ENCODE results near the gene GALNT13.

The GALNT13 gene

DNA sequence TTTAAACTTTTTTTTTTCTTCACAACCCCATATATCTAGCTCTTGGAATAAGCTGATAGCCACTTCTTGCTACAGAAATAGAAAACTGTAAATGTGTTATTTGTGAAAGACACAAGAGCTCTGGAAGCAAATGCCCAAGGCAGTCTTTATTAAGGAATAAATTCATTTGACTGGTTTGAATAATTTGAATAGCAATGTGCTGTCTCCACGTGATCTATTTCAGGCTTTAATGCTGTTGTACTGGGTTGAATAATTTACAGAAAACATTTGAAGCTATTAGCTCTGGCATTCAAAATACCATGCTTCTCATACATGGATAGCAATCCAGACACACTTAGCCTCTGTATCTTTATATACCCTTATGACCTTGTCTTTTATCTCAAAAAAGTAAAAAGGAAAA, 460.1 kb downstream of the GALNT13 start:
- TF ChIP-seq JUND (IDR thresholded peaks at IDR 0.05; ENCODE audit: low read depth), result no peak
- in situ Hi-C loops (cut with HindIII; ENCODE audit: low pct_unique_long_range_greater_than_20kb, low sequenced_read_pairs), result no loop called here
- no peak for DNase-seq (ENCODE audit: low read depth in 1 of 2, low spot score in 1 of 2)

DNA sequence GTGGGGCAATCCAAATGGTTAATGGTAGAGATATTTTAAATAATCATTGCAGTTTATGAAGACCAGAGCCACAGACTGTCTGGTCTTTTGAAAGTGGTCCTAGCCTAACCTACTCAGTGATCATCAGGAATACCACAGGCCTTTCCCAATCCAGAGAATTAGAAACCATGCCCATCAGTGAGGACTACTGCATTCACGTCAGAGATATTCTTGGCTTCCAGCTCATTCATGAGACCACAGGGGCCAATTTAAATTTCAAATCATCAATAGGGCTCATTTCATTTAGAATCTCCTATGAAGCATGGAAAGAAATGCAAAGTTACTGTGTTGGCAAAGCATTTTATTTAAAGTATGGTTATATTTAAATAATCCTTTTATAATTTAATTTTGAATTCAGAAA, 464.5 kb downstream of the GALNT13 start:
- TF ChIP-seq JUND (IDR thresholded peaks at IDR 0.05; ENCODE audit: low read depth), result no peak
- in situ Hi-C loops (cut with HindIII; ENCODE audit: low pct_unique_long_range_greater_than_20kb, low sequenced_read_pairs), result no loop called here
- DNase-seq (ENCODE audit: low read depth in 1 of 2, low spot score in 1 of 2), result no peak

DNA sequence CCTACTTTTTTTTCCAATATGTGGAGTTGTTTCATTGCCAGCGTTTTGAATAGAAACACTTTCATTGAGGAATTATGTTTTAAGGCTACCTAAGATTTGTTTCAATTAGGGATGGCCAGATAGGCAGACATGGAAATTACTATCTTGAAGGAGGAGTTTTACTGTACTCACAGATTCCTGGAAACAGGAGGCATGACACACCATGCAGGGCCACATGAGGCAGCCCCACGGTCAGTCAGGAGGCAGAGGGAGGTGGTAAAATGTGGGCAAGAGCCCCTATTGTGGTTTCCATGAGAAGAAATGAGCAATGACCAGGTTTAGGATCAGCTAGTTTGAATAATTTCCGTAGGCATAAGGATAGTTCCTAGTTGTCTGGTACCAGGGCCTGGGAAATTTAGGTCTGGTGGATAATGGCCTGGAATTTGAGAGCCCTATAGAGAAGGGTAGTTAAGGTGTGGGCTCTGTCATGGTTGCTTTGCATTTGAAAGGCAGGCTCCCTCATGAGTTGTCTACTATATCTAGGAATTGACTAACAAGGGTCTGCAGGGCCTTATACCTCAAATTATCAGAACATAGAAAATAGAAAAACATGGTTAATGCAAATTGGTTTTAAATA, 466.7 kb downstream of the GALNT13 start:
- no peak for DNase-seq (ENCODE audit: low read depth in 1 of 2, low spot score in 1 of 2)
- in situ Hi-C loops (cut with HindIII; ENCODE audit: low pct_unique_long_range_greater_than_20kb, low sequenced_read_pairs), result no loop called here
- no peak for TF ChIP-seq JUND (IDR thresholded peaks at IDR 0.05; ENCODE audit: low read depth)

DNA sequence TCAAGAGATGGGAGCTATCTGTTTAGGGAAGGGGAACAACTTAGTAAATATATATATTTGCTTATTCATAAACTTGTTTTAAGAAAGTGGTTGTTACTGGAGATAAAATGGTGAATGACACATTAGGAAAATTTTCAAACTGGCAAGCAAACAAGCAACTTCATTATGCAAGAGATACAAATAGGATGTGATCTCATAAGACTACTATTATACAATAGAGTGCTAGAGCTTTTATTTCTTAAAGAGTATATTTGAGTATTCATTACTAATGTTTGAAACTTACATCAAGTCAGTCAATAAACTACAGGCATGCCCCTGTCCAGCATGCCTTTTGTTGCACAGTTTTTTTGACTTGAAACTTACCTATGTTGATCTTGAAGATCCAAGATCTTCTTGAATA, 471.6 kb downstream of the GALNT13 start:
- no peak for TF ChIP-seq JUND (IDR thresholded peaks at IDR 0.05; ENCODE audit: low read depth)
- in situ Hi-C loops (cut with HindIII; ENCODE audit: low pct_unique_long_range_greater_than_20kb, low sequenced_read_pairs), result no loop called here
- DNase-seq (ENCODE audit: low read depth in 1 of 2, low spot score in 1 of 2), result no peak

DNA sequence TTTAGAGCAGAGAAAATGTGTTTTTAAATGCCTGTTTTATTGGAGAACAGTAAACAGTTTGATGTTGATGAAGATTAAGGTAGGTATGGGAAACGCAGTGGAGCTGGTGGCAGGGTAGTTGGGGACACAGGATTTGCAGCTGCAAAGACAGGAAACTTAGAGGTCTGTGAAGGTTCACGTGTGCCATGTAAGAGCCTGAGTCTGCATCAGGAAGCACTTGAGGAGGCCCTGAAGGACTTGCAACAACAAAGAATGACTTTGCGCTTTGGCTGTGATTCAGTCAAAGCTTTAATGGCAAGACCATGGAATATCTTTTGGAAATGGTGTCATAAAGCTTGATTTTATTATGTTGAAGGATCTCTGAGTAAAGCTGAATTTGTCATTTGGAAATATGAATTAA, 479.2 kb downstream of the GALNT13 start:
- TF ChIP-seq JUND (IDR thresholded peaks at IDR 0.05; ENCODE audit: low read depth), result no peak
- DNase-seq (ENCODE audit: low read depth in 1 of 2, low spot score in 1 of 2), result no peak
- in situ Hi-C loops (cut with HindIII; ENCODE audit: low pct_unique_long_range_greater_than_20kb, low sequenced_read_pairs), result no loop called here

DNA sequence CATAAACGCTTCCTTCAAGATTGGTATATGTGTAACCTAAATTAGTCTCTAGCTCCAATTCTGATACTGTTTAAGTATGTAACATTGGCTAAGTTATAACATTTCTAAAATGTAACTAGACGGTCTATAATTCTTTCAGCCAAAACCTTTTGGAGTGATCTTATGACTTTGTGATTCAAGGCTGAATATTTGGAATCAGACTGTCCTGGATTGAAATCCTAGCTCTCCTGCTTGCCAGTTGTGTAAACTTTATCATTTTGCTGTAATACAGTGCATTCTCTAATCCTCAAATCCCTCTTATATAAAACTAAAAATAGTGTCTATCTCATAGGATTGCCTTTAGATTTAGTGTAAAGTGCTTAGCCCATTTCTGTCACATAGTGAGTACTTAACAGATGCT, 489.6 kb downstream of the GALNT13 start:
- no peak for TF ChIP-seq JUND (IDR thresholded peaks at IDR 0.05; ENCODE audit: low read depth)
- in situ Hi-C loops (cut with HindIII; ENCODE audit: low pct_unique_long_range_greater_than_20kb, low sequenced_read_pairs), result no loop called here
- DNase-seq (ENCODE audit: low read depth in 1 of 2, low spot score in 1 of 2), result no peak

DNA sequence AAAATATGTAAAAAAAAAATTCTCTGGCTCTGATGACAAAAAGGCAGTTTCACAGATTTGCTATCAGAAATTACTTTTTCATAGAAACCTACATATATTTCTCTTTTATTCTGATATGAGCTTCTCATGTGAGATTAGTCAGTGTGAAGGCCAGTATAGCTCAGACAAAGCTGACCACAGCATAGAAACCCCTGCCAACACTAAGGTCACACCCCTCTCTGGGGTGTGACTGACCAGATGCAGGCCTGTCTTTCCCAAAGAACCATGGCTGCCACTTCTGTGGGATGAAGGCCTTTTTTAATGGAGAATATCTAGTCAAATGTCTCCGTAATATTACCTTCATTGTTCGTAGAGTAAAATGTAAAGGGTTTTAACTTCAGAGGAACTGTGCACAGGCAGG, 496.4 kb downstream of the GALNT13 start:
- in situ Hi-C loops (cut with HindIII; ENCODE audit: low pct_unique_long_range_greater_than_20kb, low sequenced_read_pairs), result no loop called here
- TF ChIP-seq JUND (IDR thresholded peaks at IDR 0.05; ENCODE audit: low read depth), result no peak
- no peak for DNase-seq (ENCODE audit: low read depth in 1 of 2, low spot score in 1 of 2)

DNA sequence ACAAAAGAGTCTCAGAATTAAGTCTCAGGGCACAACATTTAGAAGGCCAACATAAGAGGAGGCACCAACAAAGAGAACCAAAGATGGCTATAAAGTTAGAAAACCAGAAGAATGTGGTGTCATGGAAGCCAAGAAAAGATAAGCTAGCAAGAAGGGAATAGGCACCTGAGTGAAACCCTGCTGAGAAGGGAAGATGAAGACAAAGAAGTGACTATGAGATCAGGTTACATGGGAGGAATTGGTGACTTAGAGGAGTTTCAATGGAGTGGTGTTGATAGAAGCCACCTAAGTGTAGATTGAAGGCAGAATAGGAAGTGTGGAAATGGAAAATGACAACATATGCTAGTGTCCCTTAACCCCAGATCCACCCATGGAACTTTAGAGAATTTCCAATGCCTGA, 499.2 kb downstream of the GALNT13 start:
- no peak for TF ChIP-seq JUND (IDR thresholded peaks at IDR 0.05; ENCODE audit: low read depth)
- in situ Hi-C loops (cut with HindIII; ENCODE audit: low pct_unique_long_range_greater_than_20kb, low sequenced_read_pairs), result no loop called here
- DNase-seq (ENCODE audit: low read depth in 1 of 2, low spot score in 1 of 2), result no peak

DNA sequence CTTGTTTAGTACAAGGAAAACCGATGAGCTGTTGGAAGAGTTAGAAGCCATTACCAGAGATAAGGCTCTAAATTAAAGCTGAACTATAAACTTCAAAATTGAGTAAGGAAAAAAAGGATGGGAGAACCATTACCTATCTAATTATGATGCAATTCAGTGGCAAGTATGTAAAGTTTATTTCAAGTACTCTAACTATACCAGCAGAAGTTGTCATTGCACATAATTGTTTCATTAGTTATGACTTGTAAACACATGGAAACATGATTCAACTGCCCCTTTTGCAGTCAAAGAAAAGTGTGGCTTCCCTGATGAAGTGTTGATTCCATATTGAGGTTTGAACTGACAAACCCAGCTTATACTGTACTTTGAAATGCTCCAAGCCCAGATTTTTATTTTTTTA, 502.7 kb downstream of the GALNT13 start:
- TF ChIP-seq JUND (IDR thresholded peaks at IDR 0.05; ENCODE audit: low read depth), result no peak
- no peak for DNase-seq (ENCODE audit: low read depth in 1 of 2, low spot score in 1 of 2)
- in situ Hi-C loops (cut with HindIII; ENCODE audit: low pct_unique_long_range_greater_than_20kb, low sequenced_read_pairs), result no loop called here

DNA sequence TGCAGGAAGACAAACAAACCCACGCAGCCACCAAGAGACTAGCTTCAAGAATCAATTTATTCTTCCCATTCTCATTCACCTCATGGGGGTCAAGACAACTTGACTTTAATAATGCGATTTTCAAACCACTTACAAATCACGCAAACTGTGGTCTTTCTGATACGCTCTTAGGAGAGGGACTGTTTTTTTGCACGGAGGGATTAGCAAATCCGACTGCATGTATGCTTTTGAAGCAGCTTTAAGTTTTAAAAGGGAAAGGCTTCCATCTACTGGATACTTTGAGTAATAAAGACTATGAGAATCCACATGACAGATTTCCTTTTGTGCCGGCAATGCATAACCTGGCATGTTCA, 503.8 kb downstream of the GALNT13 start:
- in situ Hi-C loops (cut with HindIII; ENCODE audit: low pct_unique_long_range_greater_than_20kb, low sequenced_read_pairs), result no loop called here

DNA sequence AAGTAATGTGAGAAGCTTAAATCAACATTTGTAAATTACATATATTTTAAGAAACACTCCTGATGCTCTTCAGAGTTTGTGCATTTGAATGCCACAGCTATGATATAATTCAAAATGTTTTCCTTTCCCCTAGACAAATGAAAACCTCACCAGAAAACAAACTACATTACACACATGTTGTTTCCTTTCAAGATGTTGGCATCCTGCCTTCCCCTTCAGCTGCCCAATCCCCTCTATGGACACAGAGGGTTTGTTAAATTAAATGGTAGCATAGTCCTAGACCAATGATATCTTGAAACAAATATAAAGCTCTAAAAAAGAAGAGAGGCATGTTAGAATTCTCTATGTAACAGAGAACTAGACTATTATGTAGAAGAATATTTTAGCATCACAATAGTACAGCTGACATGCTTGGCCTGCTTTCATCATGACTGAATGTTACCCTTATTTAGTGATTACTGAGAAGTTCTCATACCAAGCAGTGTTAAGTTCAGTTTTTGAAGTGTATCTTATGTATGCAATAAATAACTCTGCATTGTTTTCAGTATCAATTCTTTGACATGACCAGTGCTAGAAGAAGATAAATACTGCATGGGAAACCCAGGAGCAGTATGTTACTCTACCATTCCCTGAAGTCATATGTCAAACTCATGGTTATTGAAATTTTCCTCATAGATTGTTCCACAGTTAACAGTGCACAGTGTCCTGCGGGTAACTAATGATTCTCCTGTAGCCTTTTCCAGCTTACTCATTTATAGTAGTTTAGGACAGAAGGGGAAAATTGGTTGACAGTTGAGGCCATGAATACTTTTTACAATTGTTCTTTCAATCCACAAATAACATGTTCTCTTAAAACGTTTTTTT, 510.4 kb downstream of the GALNT13 start:
- DNase-seq (ENCODE audit: low read depth in 1 of 2, low spot score in 1 of 2), result no peak
- in situ Hi-C loops (cut with HindIII; ENCODE audit: low pct_unique_long_range_greater_than_20kb, low sequenced_read_pairs), result no loop called here
- TF ChIP-seq JUND (IDR thresholded peaks at IDR 0.05; ENCODE audit: low read depth), result no peak

More for the DNA sequence above, 503.8 kb downstream of the GALNT13 start:
- peak; percentile 9 to 65 for DNase-seq (ENCODE audit: low read depth in 1 of 2, low spot score in 1 of 2)
- TF ChIP-seq JUND (IDR thresholded peaks at IDR 0.05; ENCODE audit: low read depth), result no peak

DNA sequence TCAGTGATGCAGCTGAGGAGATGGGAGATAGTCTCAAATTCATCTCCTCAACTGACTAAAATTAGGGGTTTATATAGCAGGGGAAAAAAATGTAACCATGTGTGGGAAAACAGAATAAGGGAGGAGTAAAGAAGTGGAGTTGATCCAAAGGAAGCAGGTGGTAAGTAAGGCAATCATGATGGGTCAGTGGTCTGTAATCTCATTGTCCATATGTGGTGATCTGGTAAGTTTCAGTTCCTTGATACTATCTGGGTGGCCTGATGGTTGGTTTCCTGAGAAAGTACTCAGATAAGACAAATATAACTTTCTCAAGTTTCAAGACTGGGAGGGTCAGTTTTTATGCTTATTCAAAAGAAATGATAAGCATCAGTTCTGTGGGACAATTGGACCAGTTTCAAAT, 514.5 kb downstream of the GALNT13 start:
- in situ Hi-C loops (cut with HindIII; ENCODE audit: low pct_unique_long_range_greater_than_20kb, low sequenced_read_pairs), result no loop called here
- TF ChIP-seq JUND (IDR thresholded peaks at IDR 0.05; ENCODE audit: low read depth), result no peak

DNA sequence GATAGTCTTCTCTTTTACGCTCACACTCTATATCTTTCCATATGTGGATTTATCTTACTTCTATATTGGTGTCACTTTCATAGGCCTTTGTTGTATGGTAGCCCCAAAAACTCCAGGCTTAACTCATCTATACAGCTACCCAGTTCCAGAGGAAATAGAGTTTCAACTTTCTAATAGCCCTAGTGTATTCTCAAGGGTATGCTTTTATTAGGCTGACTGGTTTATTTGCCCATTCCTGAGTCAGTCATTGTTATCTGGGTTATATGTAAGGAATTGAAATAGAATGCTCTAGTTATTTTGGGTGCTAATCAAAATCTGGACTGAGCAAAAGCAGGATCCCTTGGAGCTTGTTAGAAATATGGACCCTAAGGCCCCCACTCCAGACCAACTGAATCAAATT, 519.3 kb downstream of the GALNT13 start:
- in situ Hi-C loops (cut with HindIII; ENCODE audit: low pct_unique_long_range_greater_than_20kb, low sequenced_read_pairs), result no loop called here

More for the DNA sequence above, 514.5 kb downstream of the GALNT13 start:
- no peak for DNase-seq (ENCODE audit: low read depth in 1 of 2, low spot score in 1 of 2)

More for the DNA sequence above, 519.3 kb downstream of the GALNT13 start:
- no peak for TF ChIP-seq JUND (IDR thresholded peaks at IDR 0.05; ENCODE audit: low read depth)
- DNase-seq (ENCODE audit: low read depth in 1 of 2, low spot score in 1 of 2), result no peak
